Spleen (tissue), 11 donors: ENCODE data around the gene MRAP. TPM values are rescaled to one million over a fixed set of nuclear protein-coding genes. Genes with fewer than 3 reads are reported as not detected.

Experiments
- DNase-seq: peaks from one replicate; pipeline ENCODE4 v3.0.0-alpha.2; 2020
- H3K27ac ChIP-seq, 8 donors: fragments of 200-600 bp; sonication (generic) in 7 of 8; 1 replicate in 4 of 8; 2 replicates in 4 of 8; pipeline versions ENCODE4 v1.5.0 to v1.8.0; 2016 to 2021; ENCODE audit warnings: inconsistent platforms in 4 of 8, mild to moderate bottlenecking in 4 of 8, moderate library complexity in 1 of 8
- H3K27me3 ChIP-seq, 7 donors: fragments of 200-600 bp; sonication (generic) in 6 of 7; replicated peaks in 1 of 7; 1 replicate in 4 of 7; 2 replicates in 3 of 7; pipeline versions ENCODE4 v1.5.0 to v1.8.0; 2016 to 2021; ENCODE audit warnings: inconsistent platforms in 3 of 7, mild to moderate bottlenecking in 1 of 7
- H3K36me3 ChIP-seq, 6 donors: fragments of 200-600 bp; sonication (generic) in 5 of 6; 1 replicate in 4 of 6; 2 replicates in 2 of 6; pipeline versions ENCODE4 v1.5.0 to v1.8.0; 2016 to 2021; ENCODE audit warnings: inconsistent platforms in 2 of 6
- H3K4me1 ChIP-seq, 6 donors: fragments of 200-600 bp; sonication (generic) in 5 of 6; 1 replicate in 3 of 6; 2 replicates in 3 of 6; pipeline versions ENCODE4 v1.5.0 to v1.8.0; 2016 to 2021; ENCODE audit warnings: inconsistent platforms in 3 of 6
- H3K4me3 ChIP-seq, 8 donors: fragments of 200-600 bp; sonication (generic) in 7 of 8; 1 replicate in 4 of 8; 2 replicates in 4 of 8; pipeline versions ENCODE4 v1.5.0 to v1.8.0; 2016 to 2021; ENCODE audit warnings: inconsistent platforms in 4 of 8, mild to moderate bottlenecking in 4 of 8, moderate library complexity in 2 of 8
- H3K9me3 ChIP-seq, 8 donors: fragments of 200-600 bp; sonication (generic) in 7 of 8; 1 replicate in 4 of 8; 2 replicates in 4 of 8; pipeline versions ENCODE4 v1.5.0 to v1.8.0; 2016 to 2021; ENCODE audit warnings: inconsistent platforms in 4 of 8
- POLR2A ChIP-seq, 3 donors: fragments of 450-650 bp; IDR thresholded peaks; one replicate each; pipeline ENCODE4 v1.5.1; 2017; ENCODE audit warnings: antibody characterized with exemption in 3 of 3, mild to moderate bottlenecking in 1 of 3
- POLR2AphosphoS5 ChIP-seq, 3 donors: sonication (generic); formaldehyde crosslinking; IDR thresholded peaks; one replicate each; pipeline ENCODE4 v1.5.1; 2017; ENCODE audit warnings: antibody characterized with exemption in 3 of 3
- WGBS, 5 donors: extraction: QIAGEN DNeasy Blood & Tissue Kit in 3 of 5; methylation state at CpG; one replicate each; pipeline versions ENCODE4 v1.1.5 to v1.1.7; 2013 to 2018; 5-methylcytosine and 5-hydroxymethylcytosine counted together
- intact Hi-C: fragments of 100-400 bp; cut with DNase I; formaldehyde crosslinking; loops from one replicate; pipeline ENCODE4 v1.15.0; 2023; ENCODE audit warnings: low total_unique reads
- polyA plus RNA-seq, 3 donors: library from polyadenylated mRNA; stranded (reverse); fragments of 200-250 nt; gene quantifications; one replicate each; pipeline ENCODE4 v1.2.1, GENCODE V29; 2013
- total RNA-seq, 7 donors: library from RNA; depleted of rRNA in 3 of 7; stranded (reverse); fragments of >200 nt in 3 of 7; fragmentation: NEBNext Ultra II Directional in 4 of 7; extraction: Animal tissue kit (Norgen Biotek cat#: 25700) in 4 of 7; gene quantifications; one replicate each; pipeline versions ENCODE4 v1.1.0 to v1.2.1, GENCODE V29; 2016 to 2021
- TF ChIP-seq, protein P1 (sequence below), 11 experiments: fragments of 200-600 bp in 7 of 11; fragments of 450-650 bp in 4 of 11; sonication (generic) in 4 of 11; IDR thresholded peaks in 8 of 11; conservative IDR thresholded peaks in 3 of 11; 1 replicate in 7 of 11; 2 replicates in 4 of 11; pipeline versions ENCODE4 v1.4.0 to v1.8.0; 2016 to 2021; ENCODE audit warnings: antibody characterized with exemption in 11 of 11, inconsistent platforms in 4 of 11, mild to moderate bottlenecking in 1 of 11
- donor health status: healthy with polysubstance abuse.
- donor health status: DM: no; HTN: no; CAD: no; lungs with moderate emphysema.
- donor health status: DM: no; HTN: no; CAD: no.
- donor health status: Bipolar disorder and iron deficiency.
- donor health status: healthy.
- donor health status: DM: no; HTN: no; CAD: no.
- donor health status: DM: yes; HTN: yes; CAD: no.

Gene MRAP
- total and polyA plus RNA-seq, 10 donors, result 0.09 TPM; not detected in 9

DNA sequence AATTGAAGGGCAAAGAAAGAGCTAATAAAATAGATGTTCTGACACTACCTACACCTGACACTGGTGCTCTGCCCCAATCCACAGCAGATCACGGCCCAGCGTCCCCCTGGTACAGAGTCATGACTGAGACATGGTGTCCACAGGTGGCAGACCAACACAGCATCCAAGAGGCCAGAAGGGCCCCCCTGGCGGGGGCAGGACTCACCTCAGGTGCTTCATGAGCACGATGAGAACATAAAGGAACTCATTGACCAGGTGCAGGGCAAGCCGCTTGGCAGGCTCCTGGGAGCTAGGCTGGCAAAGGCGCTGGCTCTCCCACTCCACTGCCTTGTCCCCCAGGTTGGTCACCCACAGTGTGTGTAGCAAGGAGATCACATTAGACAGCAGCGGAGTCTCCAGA, 20.4 kb downstream of the MRAP start:
- Histone ChIP-seq H3K4me3 (no peak overlapping the region), H3K4me1 (no peaks in the 10 kb centered on the region), H3K9me3 (no peaks in the 10 kb centered on the region), H3K27me3 (no peaks in the 10 kb centered on the region), H3K27ac (no peak overlapping the region), H3K36me3 (peaks cover 0 to 100% (median 97%) of the 10 kb centered on the region in 6 donors)
- WGBS, 5 donors, result 94 to 100% (median 95%) methylated on average over 7 of the region's 7 CpGs
- intact Hi-C loops, result no loop called here
- TF ChIP-seq POLR2A (IDR thresholded peaks at IDR 0.05) (no peak), POLR2AphosphoS5 (IDR thresholded peaks at IDR 0.05) (no peak)
- TF ChIP-seq, protein P1, sequence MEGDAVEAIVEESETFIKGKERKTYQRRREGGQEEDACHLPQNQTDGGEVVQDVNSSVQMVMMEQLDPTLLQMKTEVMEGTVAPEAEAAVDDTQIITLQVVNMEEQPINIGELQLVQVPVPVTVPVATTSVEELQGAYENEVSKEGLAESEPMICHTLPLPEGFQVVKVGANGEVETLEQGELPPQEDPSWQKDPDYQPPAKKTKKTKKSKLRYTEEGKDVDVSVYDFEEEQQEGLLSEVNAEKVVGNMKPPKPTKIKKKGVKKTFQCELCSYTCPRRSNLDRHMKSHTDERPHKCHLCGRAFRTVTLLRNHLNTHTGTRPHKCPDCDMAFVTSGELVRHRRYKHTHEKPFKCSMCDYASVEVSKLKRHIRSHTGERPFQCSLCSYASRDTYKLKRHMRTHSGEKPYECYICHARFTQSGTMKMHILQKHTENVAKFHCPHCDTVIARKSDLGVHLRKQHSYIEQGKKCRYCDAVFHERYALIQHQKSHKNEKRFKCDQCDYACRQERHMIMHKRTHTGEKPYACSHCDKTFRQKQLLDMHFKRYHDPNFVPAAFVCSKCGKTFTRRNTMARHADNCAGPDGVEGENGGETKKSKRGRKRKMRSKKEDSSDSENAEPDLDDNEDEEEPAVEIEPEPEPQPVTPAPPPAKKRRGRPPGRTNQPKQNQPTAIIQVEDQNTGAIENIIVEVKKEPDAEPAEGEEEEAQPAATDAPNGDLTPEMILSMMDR (IDR thresholded peaks at IDR 0.05 in 8 of 11, conservative IDR thresholded peaks at IDR 0.05 in 3 of 11), result no peak
- no peak for DNase-seq

DNA sequence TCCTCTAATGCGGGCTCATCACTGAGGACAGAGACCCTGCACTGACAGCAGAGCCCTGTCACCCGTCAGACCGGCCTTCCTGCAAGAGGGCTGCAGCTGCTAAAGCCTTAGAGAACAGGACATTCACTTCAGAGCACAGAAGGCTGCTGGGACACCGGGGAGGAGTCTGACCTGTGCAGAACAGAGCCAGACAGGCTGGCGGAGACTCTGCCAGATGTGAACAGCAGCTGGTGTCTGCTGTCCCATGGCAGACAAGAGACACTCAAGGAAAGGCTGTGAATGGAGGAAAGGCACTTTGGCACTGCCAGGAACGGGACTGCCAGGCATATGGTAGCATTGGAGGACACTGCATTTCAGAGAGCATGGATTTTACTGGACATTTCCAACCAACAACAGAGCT, 21.4 kb downstream of the MRAP start:
- no peak for DNase-seq
- H3K27me3 ChIP-seq, result no peaks in the 10 kb centered on the region
- TF ChIP-seq, protein P1 (IDR thresholded peaks at IDR 0.05 in 8 of 11, conservative IDR thresholded peaks at IDR 0.05 in 3 of 11), result no peak
- no peak for TF ChIP-seq POLR2A (IDR thresholded peaks at IDR 0.05)
- TF ChIP-seq POLR2AphosphoS5 (IDR thresholded peaks at IDR 0.05), result no peak
- no peaks in the 10 kb centered on the region for H3K4me1 ChIP-seq
- intact Hi-C loops, result no loop called here
- H3K27ac ChIP-seq, result no peak overlapping the region
- WGBS, 5 donors, result 92 to 97% (median 93%) methylated on average over 6 of the region's 6 CpGs
- no peaks in the 10 kb centered on the region for H3K9me3 ChIP-seq
- no peak overlapping the region for H3K4me3 ChIP-seq
- H3K36me3 ChIP-seq, result peaks cover 0 to 100% (median 98%) of the 10 kb centered on the region in 6 donors

DNA sequence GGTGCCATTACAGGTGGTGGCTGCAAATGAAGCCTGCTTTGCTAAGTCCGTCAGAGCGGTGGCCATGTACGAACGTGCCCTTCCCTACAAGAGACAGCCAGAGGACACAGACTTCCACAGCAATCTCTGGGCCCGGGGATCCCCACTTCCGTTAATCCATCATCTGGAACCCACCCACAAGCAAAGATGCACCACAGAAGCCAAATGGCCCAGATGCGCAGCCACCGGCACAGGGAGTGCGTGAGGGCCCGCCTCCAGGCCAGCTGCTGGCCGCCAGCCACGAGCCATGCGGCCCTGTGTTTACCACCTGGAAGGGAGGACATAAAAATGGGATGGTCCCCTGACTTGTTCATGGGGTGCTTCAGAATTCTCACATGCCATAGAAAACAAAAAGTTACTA, 22.1 kb downstream of the MRAP start:
- 93 to 98% (median 96%) methylated on average over 12 to 13 of the region's 13 CpGs for WGBS, 5 donors
- Histone ChIP-seq H3K27ac (no peak overlapping the region), H3K4me1 (no peaks in the 10 kb centered on the region), H3K4me3 (no peak overlapping the region), H3K9me3 (no peaks in the 10 kb centered on the region), H3K27me3 (no peaks in the 10 kb centered on the region), H3K36me3 (peaks cover 0 to 100% (median 97%) of the 10 kb centered on the region in 6 donors)
- no peak for DNase-seq
- TF ChIP-seq POLR2A (IDR thresholded peaks at IDR 0.05) (no peak), POLR2AphosphoS5 (IDR thresholded peaks at IDR 0.05) (no peak)
- TF ChIP-seq, protein P1 (IDR thresholded peaks at IDR 0.05 in 8 of 11, conservative IDR thresholded peaks at IDR 0.05 in 3 of 11), result no peak
- intact Hi-C loops, result no loop called here

DNA sequence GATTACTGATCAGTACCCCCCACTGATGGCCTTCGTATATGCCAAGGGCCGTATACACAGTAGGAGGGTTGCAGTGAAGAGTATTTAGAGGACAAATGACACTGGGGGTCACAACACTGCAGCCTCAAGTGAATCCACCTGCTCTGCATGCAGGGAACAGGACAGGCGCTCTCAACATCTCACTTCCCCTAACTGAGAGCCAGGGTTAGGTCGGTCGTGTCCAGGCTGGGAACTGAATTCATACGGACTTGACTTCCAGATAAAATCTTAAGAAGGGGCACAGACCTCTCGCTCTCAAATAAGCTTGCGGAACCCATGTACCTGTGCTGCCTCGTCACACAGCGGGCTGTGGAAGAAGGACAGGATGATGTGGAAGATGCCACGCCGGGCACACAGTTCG, 22.8 kb downstream of the MRAP start:
- intact Hi-C loops, result no loop called here

More for the DNA sequence above, 22.8 kb downstream of the MRAP start:
- no peaks in the 10 kb centered on the region for H3K27me3 ChIP-seq
- H3K4me3 ChIP-seq, result no peak overlapping the region
- TF ChIP-seq POLR2AphosphoS5 (IDR thresholded peaks at IDR 0.05) (no peak), POLR2A (IDR thresholded peaks at IDR 0.05) (no peak)
- TF ChIP-seq, protein P1 (IDR thresholded peaks at IDR 0.05 in 8 of 11, conservative IDR thresholded peaks at IDR 0.05 in 3 of 11), result no peak
- no peak for DNase-seq
- H3K27ac ChIP-seq, result no peak overlapping the region
- H3K36me3 ChIP-seq, result peaks cover 0 to 100% (median 97%) of the 10 kb centered on the region in 6 donors
- no peaks in the 10 kb centered on the region for H3K9me3 ChIP-seq
- H3K4me1 ChIP-seq, result no peaks in the 10 kb centered on the region
- WGBS, 5 donors, result 93 to 98% (median 96%) methylated on average over 13 of the region's 13 CpGs
